ENCODE data around the gene SLC25A21.

- TF ChIP-seq ZBTB44 (tag by site-specific recombination; IDR thresholded peaks at IDR 0.05) (no peak), ZNF747 (tag by site-specific recombination; IDR thresholded peaks at IDR 0.05) (no peak), ZNF391 (tag by site-specific recombination; IDR thresholded peaks at IDR 0.05; ENCODE audit: borderline replicate concordance, low read depth) (no peak), ZNF148 (tag by site-specific recombination; IDR thresholded peaks at IDR 0.05; ENCODE audit: borderline replicate concordance) (no peak), ZBTB8A (tag by site-specific recombination; IDR thresholded peaks at IDR 0.05) (no peak), ZNF48 (tag by site-specific recombination; IDR thresholded peaks at IDR 0.05) (no peak), ZNF274 (IDR thresholded peaks at IDR 0.05; ENCODE audit: low read length) (no peak), ZNF274 (tag by site-specific recombination; IDR thresholded peaks at IDR 0.05; ENCODE audit: borderline replicate concordance) (no peak), ZNF416 (tag by site-specific recombination; IDR thresholded peaks at IDR 0.05) (no peak)
- TF ChIP-seq, protein P1, sequence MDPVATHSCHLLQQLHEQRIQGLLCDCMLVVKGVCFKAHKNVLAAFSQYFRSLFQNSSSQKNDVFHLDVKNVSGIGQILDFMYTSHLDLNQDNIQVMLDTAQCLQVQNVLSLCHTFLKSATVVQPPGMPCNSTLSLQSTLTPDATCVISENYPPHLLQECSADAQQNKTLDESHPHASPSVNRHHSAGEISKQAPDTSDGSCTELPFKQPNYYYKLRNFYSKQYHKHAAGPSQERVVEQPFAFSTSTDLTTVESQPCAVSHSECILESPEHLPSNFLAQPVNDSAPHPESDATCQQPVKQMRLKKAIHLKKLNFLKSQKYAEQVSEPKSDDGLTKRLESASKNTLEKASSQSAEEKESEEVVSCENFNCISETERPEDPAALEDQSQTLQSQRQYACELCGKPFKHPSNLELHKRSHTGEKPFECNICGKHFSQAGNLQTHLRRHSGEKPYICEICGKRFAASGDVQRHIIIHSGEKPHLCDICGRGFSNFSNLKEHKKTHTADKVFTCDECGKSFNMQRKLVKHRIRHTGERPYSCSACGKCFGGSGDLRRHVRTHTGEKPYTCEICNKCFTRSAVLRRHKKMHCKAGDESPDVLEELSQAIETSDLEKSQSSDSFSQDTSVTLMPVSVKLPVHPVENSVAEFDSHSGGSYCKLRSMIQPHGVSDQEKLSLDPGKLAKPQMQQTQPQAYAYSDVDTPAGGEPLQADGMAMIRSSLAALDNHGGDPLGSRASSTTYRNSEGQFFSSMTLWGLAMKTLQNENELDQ (tag by site-specific recombination; IDR thresholded peaks at IDR 0.05; ENCODE audit: low read depth): no peak
- TF ChIP-seq, protein P2, sequence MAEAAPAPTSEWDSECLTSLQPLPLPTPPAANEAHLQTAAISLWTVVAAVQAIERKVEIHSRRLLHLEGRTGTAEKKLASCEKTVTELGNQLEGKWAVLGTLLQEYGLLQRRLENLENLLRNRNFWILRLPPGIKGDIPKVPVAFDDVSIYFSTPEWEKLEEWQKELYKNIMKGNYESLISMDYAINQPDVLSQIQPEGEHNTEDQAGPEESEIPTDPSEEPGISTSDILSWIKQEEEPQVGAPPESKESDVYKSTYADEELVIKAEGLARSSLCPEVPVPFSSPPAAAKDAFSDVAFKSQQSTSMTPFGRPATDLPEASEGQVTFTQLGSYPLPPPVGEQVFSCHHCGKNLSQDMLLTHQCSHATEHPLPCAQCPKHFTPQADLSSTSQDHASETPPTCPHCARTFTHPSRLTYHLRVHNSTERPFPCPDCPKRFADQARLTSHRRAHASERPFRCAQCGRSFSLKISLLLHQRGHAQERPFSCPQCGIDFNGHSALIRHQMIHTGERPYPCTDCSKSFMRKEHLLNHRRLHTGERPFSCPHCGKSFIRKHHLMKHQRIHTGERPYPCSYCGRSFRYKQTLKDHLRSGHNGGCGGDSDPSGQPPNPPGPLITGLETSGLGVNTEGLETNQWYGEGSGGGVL (tag by site-specific recombination; IDR thresholded peaks at IDR 0.05): no peak
- TF ChIP-seq, protein P3, sequence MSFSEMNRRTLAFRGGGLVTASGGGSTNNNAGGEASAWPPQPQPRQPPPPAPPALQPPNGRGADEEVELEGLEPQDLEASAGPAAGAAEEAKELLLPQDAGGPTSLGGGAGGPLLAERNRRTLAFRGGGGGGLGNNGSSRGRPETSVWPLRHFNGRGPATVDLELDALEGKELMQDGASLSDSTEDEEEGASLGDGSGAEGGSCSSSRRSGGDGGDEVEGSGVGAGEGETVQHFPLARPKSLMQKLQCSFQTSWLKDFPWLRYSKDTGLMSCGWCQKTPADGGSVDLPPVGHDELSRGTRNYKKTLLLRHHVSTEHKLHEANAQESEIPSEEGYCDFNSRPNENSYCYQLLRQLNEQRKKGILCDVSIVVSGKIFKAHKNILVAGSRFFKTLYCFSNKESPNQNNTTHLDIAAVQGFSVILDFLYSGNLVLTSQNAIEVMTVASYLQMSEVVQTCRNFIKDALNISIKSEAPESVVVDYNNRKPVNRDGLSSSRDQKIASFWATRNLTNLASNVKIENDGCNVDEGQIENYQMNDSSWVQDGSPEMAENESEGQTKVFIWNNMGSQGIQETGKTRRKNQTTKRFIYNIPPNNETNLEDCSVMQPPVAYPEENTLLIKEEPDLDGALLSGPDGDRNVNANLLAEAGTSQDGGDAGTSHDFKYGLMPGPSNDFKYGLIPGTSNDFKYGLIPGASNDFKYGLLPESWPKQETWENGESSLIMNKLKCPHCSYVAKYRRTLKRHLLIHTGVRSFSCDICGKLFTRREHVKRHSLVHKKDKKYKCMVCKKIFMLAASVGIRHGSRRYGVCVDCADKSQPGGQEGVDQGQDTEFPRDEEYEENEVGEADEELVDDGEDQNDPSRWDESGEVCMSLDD (tag by site-specific recombination; IDR thresholded peaks at IDR 0.05): no peak
- TF ChIP-seq, protein P4, sequence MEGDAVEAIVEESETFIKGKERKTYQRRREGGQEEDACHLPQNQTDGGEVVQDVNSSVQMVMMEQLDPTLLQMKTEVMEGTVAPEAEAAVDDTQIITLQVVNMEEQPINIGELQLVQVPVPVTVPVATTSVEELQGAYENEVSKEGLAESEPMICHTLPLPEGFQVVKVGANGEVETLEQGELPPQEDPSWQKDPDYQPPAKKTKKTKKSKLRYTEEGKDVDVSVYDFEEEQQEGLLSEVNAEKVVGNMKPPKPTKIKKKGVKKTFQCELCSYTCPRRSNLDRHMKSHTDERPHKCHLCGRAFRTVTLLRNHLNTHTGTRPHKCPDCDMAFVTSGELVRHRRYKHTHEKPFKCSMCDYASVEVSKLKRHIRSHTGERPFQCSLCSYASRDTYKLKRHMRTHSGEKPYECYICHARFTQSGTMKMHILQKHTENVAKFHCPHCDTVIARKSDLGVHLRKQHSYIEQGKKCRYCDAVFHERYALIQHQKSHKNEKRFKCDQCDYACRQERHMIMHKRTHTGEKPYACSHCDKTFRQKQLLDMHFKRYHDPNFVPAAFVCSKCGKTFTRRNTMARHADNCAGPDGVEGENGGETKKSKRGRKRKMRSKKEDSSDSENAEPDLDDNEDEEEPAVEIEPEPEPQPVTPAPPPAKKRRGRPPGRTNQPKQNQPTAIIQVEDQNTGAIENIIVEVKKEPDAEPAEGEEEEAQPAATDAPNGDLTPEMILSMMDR (tag by site-specific recombination; IDR thresholded peaks at IDR 0.05): no peak
- TF ChIP-seq, protein P5, sequence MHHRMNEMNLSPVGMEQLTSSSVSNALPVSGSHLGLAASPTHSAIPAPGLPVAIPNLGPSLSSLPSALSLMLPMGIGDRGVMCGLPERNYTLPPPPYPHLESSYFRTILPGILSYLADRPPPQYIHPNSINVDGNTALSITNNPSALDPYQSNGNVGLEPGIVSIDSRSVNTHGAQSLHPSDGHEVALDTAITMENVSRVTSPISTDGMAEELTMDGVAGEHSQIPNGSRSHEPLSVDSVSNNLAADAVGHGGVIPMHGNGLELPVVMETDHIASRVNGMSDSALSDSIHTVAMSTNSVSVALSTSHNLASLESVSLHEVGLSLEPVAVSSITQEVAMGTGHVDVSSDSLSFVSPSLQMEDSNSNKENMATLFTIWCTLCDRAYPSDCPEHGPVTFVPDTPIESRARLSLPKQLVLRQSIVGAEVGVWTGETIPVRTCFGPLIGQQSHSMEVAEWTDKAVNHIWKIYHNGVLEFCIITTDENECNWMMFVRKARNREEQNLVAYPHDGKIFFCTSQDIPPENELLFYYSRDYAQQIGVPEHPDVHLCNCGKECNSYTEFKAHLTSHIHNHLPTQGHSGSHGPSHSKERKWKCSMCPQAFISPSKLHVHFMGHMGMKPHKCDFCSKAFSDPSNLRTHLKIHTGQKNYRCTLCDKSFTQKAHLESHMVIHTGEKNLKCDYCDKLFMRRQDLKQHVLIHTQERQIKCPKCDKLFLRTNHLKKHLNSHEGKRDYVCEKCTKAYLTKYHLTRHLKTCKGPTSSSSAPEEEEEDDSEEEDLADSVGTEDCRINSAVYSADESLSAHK (tag by site-specific recombination; IDR thresholded peaks at IDR 0.05): no peak
These were observed 525.0 kb downstream of the SLC25A21 start for GRCh38 chr14:36647417-36647823.
